HG03439 (cell line): Measurements from ENCODE around the gene TXNRD1.

Experiments used
- ATAC-seq: cut with Tn5 transposase; IDR thresholded peaks from one replicate; pipeline ENCODE4 v1.9.1; 2021; ENCODE audit warnings: mild to moderate bottlenecking, moderate library complexity; ENCODE audit not compliant: unreplicated experiment

TXNRD1 gene

GRCh38 chr12:104299842-104300481, 84.4 kb downstream of the TXNRD1 start:
- no peak for ATAC-seq

- ATAC-seq = peak; percentile 74
These were observed 88.1 kb downstream of the TXNRD1 start, which contains the start of gene EID3 for GRCh38 chr12:104303538-104304151. Gene EID3 (plus strand): TSS chr12:104303739. CDS start chr12:104303935, 196 bp downstream.

GRCh38 chr12:104304261-104305009, 88.9 kb downstream of the TXNRD1 start:
- ATAC-seq = no peak

GRCh38 chr12:104305349-104305748, 89.8 kb downstream of the TXNRD1 start:
- ATAC-seq = no peak

GRCh38 chr12:104306376-104306775, 90.8 kb downstream of the TXNRD1 start:
- ATAC-seq = no peak

GRCh38 chr12:104306943-104307654, 91.5 kb downstream of the TXNRD1 start:
- ATAC-seq = no peak

GRCh38 chr12:104307655-104308000, 92.0 kb downstream of the TXNRD1 start:
- no peak for ATAC-seq

GRCh38 chr12:104309446-104309993, 93.9 kb downstream of the TXNRD1 start:
- ATAC-seq = no peak

- no peak for ATAC-seq
These were observed 95.4 kb downstream of the TXNRD1 start for GRCh38 chr12:104310751-104311633.

- no peak for ATAC-seq
These were observed 96.6 kb downstream of the TXNRD1 start for GRCh38 chr12:104312202-104312601.

- ATAC-seq = no peak
These were observed 97.1 kb downstream of the TXNRD1 start for GRCh38 chr12:104312654-104313053.

- ATAC-seq = no peak
These were observed 98.1 kb downstream of the TXNRD1 start for GRCh38 chr12:104313568-104314241.

- no peak for ATAC-seq
These were observed 98.6 kb downstream of the TXNRD1 start for GRCh38 chr12:104314242-104314614.

GRCh38 chr12:104315326-104316224, 100.0 kb downstream of the TXNRD1 start:
- no peak for ATAC-seq

- no peak for ATAC-seq
These were observed 101.4 kb downstream of the TXNRD1 start for GRCh38 chr12:104316936-104317335.

GRCh38 chr12:104317538-104318210, 102.1 kb downstream of the TXNRD1 start:
- no peak for ATAC-seq

- no peak for ATAC-seq
These were observed 103.4 kb downstream of the TXNRD1 start for GRCh38 chr12:104319028-104319427.
